Measurements from ENCODE around the gene RIPOR3.
"Not testable (repeated sequence)": the region's sequence is repeated elsewhere in the genome, so short reads cannot be mapped to it uniquely, and the experiment has no call there.

RIPOR3 gene

GRCh38 chr20:50541606-50542041 lies 149.7 kb downstream of the RIPOR3 start:
- DNase-seq: peak; percentile 34

- DNase-seq: no peak
Measured at GRCh38 chr20:50540620-50541605, 150.4 kb downstream of the RIPOR3 start.

GRCh38 chr20:50539798-50540197 lies 151.5 kb downstream of the RIPOR3 start:
- DNase-seq: not testable (repeated sequence)

GRCh38 chr20:50538276-50538675 lies 153.1 kb downstream of the RIPOR3 start:
- no peak for DNase-seq

- no peak for DNase-seq
Measured at GRCh38 chr20:50537546-50538201, 153.7 kb downstream of the RIPOR3 start.

- DNase-seq: no peak
Measured at GRCh38 chr20:50536333-50536732, 155.0 kb downstream of the RIPOR3 start.

Measured in activated CD4-positive, alpha-beta T cell treated with anti-CD3 and anti-CD28 coated beads, Interleukin-10, Interleukin-2, amounts not matched to agents 100 ng/mL and 50 ng/mL, durations not matched to agents 16 hours and 8 hours (primary cell).